ENCODE results near the gene C5. TPM values are rescaled to one million over a fixed set of nuclear protein-coding genes. Genes with fewer than 3 reads are reported as not detected.

C5 gene
- total RNA-seq, 2 experiments from 2014 or later: 0.89 to 1.3 TPM

DNA sequence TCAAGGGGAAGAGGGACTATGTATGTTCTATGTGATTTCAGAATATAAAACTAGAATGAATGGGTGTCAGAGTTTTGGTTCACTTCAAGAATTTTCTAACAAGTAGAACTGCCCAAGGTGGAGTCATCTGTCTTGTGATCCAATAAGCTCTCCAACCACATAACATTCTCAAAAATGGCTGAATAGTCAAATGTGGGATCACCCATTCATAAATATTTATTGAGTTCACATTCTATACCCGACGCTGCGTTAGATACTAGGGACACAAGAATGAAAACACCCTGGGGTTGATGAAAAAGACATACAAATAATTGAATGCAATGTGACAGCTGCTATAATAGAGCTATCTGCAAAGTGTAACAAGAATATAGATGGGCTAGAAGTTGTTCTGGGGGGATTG lies 88.1 kb downstream of the C5 start:
- Mint-ChIP-seq H3K9me3 (no peaks in the 10 kb centered on the region), H3K36me3 (ENCODE audit: low read depth) (peaks cover 3% of the 10 kb centered on the region)

DNA sequence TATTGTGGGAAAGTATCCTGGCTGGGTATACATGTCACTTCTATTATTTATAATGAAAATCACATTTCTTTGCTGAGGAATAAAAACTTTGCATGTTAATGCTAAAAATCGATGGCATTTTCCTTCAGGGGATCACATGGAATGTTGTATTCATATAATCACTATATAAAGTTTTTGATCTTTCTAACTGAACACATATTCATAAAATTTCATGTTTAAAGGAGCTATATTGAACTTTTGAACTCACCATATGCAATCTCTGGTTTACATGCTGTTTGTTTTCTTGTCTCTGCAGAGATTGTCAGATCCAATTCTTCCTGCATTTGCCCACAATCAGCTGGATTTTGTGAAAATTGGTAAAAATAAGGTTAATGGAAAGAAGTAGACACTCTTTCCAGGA lies 90.1 kb downstream of the C5 start:
- CTCF ChIA-PET: interaction anchor here (1.2 kb wide), 2 partner anchors 16 to 34 kb away, joined by 3 read pairs; no protein-coding TSS in a partner anchor
- H3K9me3 Mint-ChIP-seq: no peaks in the 10 kb centered on the region
- peaks cover 3% of the 10 kb centered on the region for H3K36me3 Mint-ChIP-seq (ENCODE audit: low read depth)
- H3K4me1 ChIP-seq (ENCODE audit: insufficient read depth, low read length): no peaks in the 10 kb centered on the region
- H3K27me3 Mint-ChIP-seq: no peaks in the 10 kb centered on the region
- no peaks in the 10 kb centered on the region for H3K9me3 ChIP-seq (ENCODE audit: control insufficient read depth in 1 of 2, insufficient read depth in 1 of 2, low read length in 2 of 2)
- TF ChIP-seq, protein P1, sequence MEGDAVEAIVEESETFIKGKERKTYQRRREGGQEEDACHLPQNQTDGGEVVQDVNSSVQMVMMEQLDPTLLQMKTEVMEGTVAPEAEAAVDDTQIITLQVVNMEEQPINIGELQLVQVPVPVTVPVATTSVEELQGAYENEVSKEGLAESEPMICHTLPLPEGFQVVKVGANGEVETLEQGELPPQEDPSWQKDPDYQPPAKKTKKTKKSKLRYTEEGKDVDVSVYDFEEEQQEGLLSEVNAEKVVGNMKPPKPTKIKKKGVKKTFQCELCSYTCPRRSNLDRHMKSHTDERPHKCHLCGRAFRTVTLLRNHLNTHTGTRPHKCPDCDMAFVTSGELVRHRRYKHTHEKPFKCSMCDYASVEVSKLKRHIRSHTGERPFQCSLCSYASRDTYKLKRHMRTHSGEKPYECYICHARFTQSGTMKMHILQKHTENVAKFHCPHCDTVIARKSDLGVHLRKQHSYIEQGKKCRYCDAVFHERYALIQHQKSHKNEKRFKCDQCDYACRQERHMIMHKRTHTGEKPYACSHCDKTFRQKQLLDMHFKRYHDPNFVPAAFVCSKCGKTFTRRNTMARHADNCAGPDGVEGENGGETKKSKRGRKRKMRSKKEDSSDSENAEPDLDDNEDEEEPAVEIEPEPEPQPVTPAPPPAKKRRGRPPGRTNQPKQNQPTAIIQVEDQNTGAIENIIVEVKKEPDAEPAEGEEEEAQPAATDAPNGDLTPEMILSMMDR (IDR thresholded peaks at IDR 0.05): no peak
- no peaks in the 10 kb centered on the region for H3K36me3 ChIP-seq (ENCODE audit: insufficient read depth, low read length)
- H3K4me1 Mint-ChIP-seq (ENCODE audit: low read depth): no peaks in the 10 kb centered on the region
- POLR2A ChIA-PET: no interaction called here
- intact Hi-C loops (cut with DNase I, micrococcal nuclease): loop anchor here in 1 of 2 experiments (5.0 kb wide), 1 partner anchor 188 kb away; no protein-coding TSS in a partner anchor
- H3K4me3 ChIP-seq (ENCODE audit: low read length): no peak overlapping the region
- no peak for ATAC-seq (ENCODE audit: poor library complexity)
- DNase-seq: no peak
- no peaks in the 10 kb centered on the region for H3K27me3 ChIP-seq (ENCODE audit: control insufficient read depth in 1 of 2, insufficient read depth in 2 of 2, low read length in 2 of 2)
- H3K4me3 Mint-ChIP-seq: no peak overlapping the region
- no peak overlapping the region for H3K27ac ChIP-seq (ENCODE audit: low read depth in 1 of 2, low read length in 2 of 2)
- no peak overlapping the region for H3K27ac Mint-ChIP-seq

More for the DNA sequence above, 88.1 kb downstream of the C5 start:
- no peaks in the 10 kb centered on the region for H3K4me1 ChIP-seq (ENCODE audit: insufficient read depth, low read length)
- ChIA-PET POLR2A (no interaction called here), CTCF (interaction anchor here (1.8 kb wide), 1 partner anchor 20 kb away, joined by 5 read pairs; no protein-coding TSS in a partner anchor)
- no peak overlapping the region for H3K4me3 ChIP-seq (ENCODE audit: low read length)
- TF ChIP-seq, protein P1 (IDR thresholded peaks at IDR 0.05): no peak
- H3K27me3 ChIP-seq (ENCODE audit: control insufficient read depth in 1 of 2, insufficient read depth in 2 of 2, low read length in 2 of 2): no peaks in the 10 kb centered on the region
- H3K9me3 ChIP-seq (ENCODE audit: control insufficient read depth in 1 of 2, insufficient read depth in 1 of 2, low read length in 2 of 2): no peaks in the 10 kb centered on the region
- H3K27ac ChIP-seq (ENCODE audit: low read depth in 1 of 2, low read length in 2 of 2): no peak overlapping the region
- H3K36me3 ChIP-seq (ENCODE audit: insufficient read depth, low read length): no peaks in the 10 kb centered on the region
- no peak overlapping the region for H3K27ac Mint-ChIP-seq
- no peak overlapping the region for H3K4me3 Mint-ChIP-seq
- no peaks in the 10 kb centered on the region for H3K27me3 Mint-ChIP-seq
- no peaks in the 10 kb centered on the region for H3K4me1 Mint-ChIP-seq (ENCODE audit: low read depth)
- intact Hi-C loops (cut with DNase I, micrococcal nuclease): loop anchor here in 1 of 2 experiments (5.0 kb wide), 1 partner anchor 190 kb away; no protein-coding TSS in a partner anchor
- DNase-seq: no peak
- ATAC-seq (ENCODE audit: poor library complexity): no peak

DNA sequence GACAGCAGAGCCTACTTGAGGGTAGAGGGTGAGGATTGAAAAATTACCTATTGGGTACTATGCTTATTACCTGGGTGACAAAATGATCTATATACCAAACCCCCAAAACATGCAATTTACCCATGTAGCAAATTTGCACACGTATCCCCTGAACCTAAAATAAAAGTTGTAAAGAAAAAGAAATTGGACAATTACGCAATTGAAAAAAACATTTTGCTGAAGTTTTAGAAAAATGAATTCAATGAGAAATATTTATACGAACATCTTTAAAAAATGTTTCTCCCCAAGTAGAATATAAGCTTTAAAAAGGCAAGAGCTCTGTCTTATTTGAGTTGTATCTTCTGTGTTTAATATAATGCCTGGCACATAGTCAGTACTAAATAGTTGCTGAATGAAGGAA lies 93.2 kb downstream of the C5 start:
- ATAC-seq (ENCODE audit: poor library complexity) (no peak), DNase-seq (no peak)
- H3K4me1 Mint-ChIP-seq (ENCODE audit: low read depth): no peaks in the 10 kb centered on the region
- Histone ChIP-seq H3K4me1 (ENCODE audit: insufficient read depth, low read length) (no peaks in the 10 kb centered on the region), H3K27me3 (ENCODE audit: control insufficient read depth in 1 of 2, insufficient read depth in 2 of 2, low read length in 2 of 2) (no peaks in the 10 kb centered on the region), H3K36me3 (ENCODE audit: insufficient read depth, low read length) (no peaks in the 10 kb centered on the region), H3K4me3 (ENCODE audit: low read length) (no peak overlapping the region), H3K9me3 (ENCODE audit: control insufficient read depth in 1 of 2, insufficient read depth in 1 of 2, low read length in 2 of 2) (no peaks in the 10 kb centered on the region), H3K27ac (ENCODE audit: low read depth in 1 of 2, low read length in 2 of 2) (no peak overlapping the region)
- no peak overlapping the region for H3K4me3 Mint-ChIP-seq
- CTCF ChIA-PET: interaction anchor here (1.0 kb wide), 1 partner anchor 17 kb away, joined by 3 read pairs; no protein-coding TSS in a partner anchor
- no peaks in the 10 kb centered on the region for H3K36me3 Mint-ChIP-seq (ENCODE audit: low read depth)
- no peak overlapping the region for H3K27ac Mint-ChIP-seq
- no peaks in the 10 kb centered on the region for H3K9me3 Mint-ChIP-seq
- intact Hi-C loops (cut with DNase I, micrococcal nuclease): no loop called here
- POLR2A ChIA-PET: no interaction called here
- H3K27me3 Mint-ChIP-seq: no peaks in the 10 kb centered on the region
- TF ChIP-seq, protein P1 (IDR thresholded peaks at IDR 0.05): no peak
